GM12891 (cell line): Measurements from ENCODE around the gene UBE2H.

Experiments used
- POLR2A ChIP-seq: IDR thresholded peaks from 2 replicates; pipeline ENCODE4 v1.6.1; 2011; ENCODE audit warnings: low read depth, low read length, control low read depth
- POLR2AphosphoS5 ChIP-seq: IDR thresholded peaks from 2 replicates; pipeline ENCODE4 v1.6.1; 2011; ENCODE audit warnings: low read depth, low read length, control low read depth
- SPI1 ChIP-seq: IDR thresholded peaks from 2 replicates; pipeline ENCODE4 v1.6.1; 2011; ENCODE audit warnings: low read depth, low read length, control low read depth
- TAF1 ChIP-seq: IDR thresholded peaks from 2 replicates; pipeline ENCODE4 v1.6.1; 2011; ENCODE audit warnings: low read depth, low read length, control low read depth

DNA sequence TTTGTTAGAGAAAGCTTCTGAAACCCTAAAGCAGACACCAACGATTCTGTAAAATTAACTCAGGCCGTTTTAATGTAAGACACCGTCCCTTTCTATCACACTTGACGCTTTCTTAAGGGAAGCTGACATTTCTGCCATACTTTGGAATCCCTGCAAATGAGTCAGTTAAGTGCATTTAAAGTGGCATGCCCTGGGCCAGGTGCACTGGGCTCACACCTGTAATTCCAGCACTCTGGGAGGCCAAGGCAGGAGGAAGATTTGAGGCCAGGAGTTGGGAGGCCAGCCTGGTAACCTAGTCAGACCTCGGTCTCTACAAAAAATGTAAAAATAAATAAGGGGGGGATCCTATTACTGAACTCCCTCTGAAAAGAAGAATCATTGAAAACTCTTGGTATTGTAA is 4.4 kb downstream of the UBE2H start:
- no peak for TF ChIP-seq POLR2AphosphoS5
- TF ChIP-seq TAF1 = no peak
- TF ChIP-seq POLR2A = no peak
- TF ChIP-seq SPI1 = no peak
